ENCODE results near the gene DAW1.
"Not testable (repeated sequence)": the region's sequence is repeated elsewhere in the genome, so short reads cannot be mapped to it uniquely, and the experiment has no call there.

The DAW1 gene

DNA sequence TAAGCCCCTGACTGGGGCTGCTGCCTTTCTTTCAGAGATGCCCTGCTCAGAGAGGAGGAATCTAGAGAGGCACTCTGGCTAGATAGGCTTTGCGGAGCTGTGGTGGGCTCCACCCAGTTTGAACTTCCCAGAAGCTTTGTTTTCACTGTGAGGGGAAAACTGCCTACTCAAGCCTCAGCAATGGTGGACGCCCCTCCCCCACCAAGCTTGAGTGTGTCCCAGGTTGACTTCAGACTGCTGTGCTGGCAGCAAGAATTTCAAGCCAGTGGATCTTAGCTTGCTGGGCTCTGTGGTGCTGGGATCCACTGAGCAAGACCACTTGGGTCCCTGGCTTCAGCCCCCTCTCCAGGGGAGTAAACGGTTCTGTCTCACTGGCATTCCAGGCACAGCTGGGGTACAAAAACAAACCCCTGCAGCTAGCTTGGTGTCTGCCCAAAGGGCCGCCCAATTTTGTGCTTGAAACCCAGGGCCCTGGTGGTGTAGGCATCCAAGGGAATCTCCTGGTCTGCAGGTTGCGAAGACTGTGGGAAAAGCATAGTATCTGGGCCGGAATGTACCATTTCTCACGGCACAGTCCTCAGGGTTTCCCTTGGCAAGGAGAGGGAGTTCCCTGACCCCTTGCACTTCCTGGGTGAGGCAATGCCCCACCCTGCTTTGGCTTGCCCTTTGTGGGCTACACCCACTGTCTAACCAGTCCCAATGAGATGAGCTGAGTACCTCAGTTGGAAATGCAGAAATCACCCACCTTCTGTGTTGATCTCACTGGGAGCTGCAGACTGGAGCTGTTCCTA is 31.9 kb upstream of the DAW1 start:
- H3K4me3 ChIP-seq (ENCODE audit: low read length); H3K9ac ChIP-seq (ENCODE audit: low read length); H3K27me3 ChIP-seq (ENCODE audit: control insufficient read depth, insufficient read depth, low read length); H3K36me3 ChIP-seq (ENCODE audit: control insufficient read depth, insufficient read depth, low read length); H3K9me3 ChIP-seq (ENCODE audit: control insufficient read depth, low read length); H3K4me1 ChIP-seq (ENCODE audit: control insufficient read depth, insufficient read depth, low read length): not testable (repeated sequence)

DNA sequence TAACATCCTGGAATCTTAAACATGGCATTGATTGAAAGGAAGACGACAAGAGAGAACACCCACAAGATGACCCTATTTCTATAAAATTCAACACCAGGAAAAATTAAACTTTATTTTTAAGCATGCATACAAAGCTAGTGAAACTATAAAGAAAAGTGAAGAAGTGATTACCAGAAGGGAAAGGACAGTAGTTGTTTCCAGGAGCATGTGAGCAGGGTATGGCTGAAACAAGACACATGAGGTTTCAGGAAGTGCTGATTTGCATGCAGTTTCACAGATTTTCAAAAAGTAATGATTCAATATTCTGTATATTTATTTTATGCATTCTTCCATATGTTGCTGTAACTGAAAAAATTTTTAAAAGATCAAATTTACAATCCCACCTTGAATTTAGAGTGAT is 24.6 kb upstream of the DAW1 start:
- no peak overlapping the region for H3K4me3 ChIP-seq (ENCODE audit: low read length)
- H3K36me3 ChIP-seq (ENCODE audit: control insufficient read depth, insufficient read depth, low read length): no peaks in the 10 kb centered on the region
- H3K27me3 ChIP-seq (ENCODE audit: control insufficient read depth, insufficient read depth, low read length): no peaks in the 10 kb centered on the region
- H3K4me1 ChIP-seq (ENCODE audit: control insufficient read depth, insufficient read depth, low read length): no peaks in the 10 kb centered on the region
- H3K9ac ChIP-seq (ENCODE audit: low read length): no peak overlapping the region
- H3K9me3 ChIP-seq (ENCODE audit: control insufficient read depth, low read length): no peaks in the 10 kb centered on the region

DNA sequence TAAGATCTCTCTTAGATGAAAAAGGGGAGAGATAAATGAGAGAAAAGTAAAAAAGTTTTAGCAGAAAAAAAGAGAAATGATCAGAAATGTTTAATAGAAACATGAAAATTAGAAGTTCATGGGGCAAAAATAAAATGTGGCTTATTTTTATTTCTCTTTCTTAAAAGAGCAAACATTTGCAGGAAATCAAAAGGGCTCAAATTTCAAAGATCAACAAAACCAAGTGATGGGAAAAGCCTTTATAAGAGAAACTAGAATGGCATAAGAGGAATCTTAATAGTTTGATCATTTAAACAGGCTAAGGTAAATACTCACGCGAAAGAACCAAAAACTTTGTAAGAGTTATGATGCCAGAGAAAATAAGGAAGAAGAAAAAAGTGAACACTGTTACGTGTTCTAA is 23.3 kb upstream of the DAW1 start:
- no peaks in the 10 kb centered on the region for H3K36me3 ChIP-seq (ENCODE audit: control insufficient read depth, insufficient read depth, low read length)
- H3K9ac ChIP-seq (ENCODE audit: low read length): no peak overlapping the region
- no peaks in the 10 kb centered on the region for H3K27me3 ChIP-seq (ENCODE audit: control insufficient read depth, insufficient read depth, low read length)
- H3K9me3 ChIP-seq (ENCODE audit: control insufficient read depth, low read length): no peaks in the 10 kb centered on the region
- no peaks in the 10 kb centered on the region for H3K4me1 ChIP-seq (ENCODE audit: control insufficient read depth, insufficient read depth, low read length)
- H3K4me3 ChIP-seq (ENCODE audit: low read length): no peak overlapping the region

DNA sequence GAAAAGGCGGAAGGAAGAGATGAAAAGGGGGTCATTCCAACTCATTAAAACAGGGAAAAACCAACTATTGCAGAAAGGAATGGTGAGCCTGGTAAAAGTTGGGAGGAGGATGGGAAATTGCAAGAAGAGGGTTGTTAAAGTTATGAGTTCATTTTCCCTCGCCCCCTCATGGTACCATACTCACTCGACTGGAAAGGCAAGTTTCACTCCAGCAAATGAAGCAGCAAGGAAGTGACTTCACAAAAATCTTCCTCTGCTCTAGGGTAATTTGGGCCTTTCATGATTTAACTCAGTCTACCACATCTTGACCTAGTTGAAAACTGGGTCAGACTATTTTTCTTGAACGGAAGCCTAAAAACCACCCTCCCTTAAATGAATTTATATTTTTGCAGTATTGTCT is 22.8 kb upstream of the DAW1 start:
- Histone ChIP-seq H3K4me3 (ENCODE audit: low read length) (no peak overlapping the region), H3K9me3 (ENCODE audit: control insufficient read depth, low read length) (no peaks in the 10 kb centered on the region), H3K4me1 (ENCODE audit: control insufficient read depth, insufficient read depth, low read length) (no peaks in the 10 kb centered on the region), H3K9ac (ENCODE audit: low read length) (no peak overlapping the region), H3K36me3 (ENCODE audit: control insufficient read depth, insufficient read depth, low read length) (no peaks in the 10 kb centered on the region), H3K27me3 (ENCODE audit: control insufficient read depth, insufficient read depth, low read length) (no peaks in the 10 kb centered on the region)

DNA sequence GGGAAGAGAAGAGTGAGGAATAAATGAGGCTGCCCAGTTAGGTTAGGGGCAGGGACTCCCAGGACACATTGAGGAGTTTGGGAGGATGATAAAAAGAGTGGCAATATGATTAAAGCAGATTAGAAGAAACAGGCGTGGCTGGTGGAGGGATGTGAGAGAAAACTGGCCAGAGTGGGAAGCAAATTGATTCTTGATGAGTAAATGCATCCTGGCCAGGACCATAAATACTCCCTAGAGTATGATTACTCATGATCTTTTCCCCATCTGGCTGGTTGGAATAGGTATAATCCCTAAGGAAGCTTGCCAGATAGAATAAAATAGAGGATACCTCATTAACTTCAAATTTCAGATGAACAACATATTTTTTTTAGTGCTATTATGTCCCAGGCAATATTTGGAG is 21.5 kb upstream of the DAW1 start:
- Histone ChIP-seq H3K27me3 (ENCODE audit: control insufficient read depth, insufficient read depth, low read length) (no peaks in the 10 kb centered on the region), H3K9ac (ENCODE audit: low read length) (no peak overlapping the region), H3K9me3 (ENCODE audit: control insufficient read depth, low read length) (no peaks in the 10 kb centered on the region), H3K36me3 (ENCODE audit: control insufficient read depth, insufficient read depth, low read length) (no peaks in the 10 kb centered on the region), H3K4me3 (ENCODE audit: low read length) (no peak overlapping the region), H3K4me1 (ENCODE audit: control insufficient read depth, insufficient read depth, low read length) (no peaks in the 10 kb centered on the region)

DNA sequence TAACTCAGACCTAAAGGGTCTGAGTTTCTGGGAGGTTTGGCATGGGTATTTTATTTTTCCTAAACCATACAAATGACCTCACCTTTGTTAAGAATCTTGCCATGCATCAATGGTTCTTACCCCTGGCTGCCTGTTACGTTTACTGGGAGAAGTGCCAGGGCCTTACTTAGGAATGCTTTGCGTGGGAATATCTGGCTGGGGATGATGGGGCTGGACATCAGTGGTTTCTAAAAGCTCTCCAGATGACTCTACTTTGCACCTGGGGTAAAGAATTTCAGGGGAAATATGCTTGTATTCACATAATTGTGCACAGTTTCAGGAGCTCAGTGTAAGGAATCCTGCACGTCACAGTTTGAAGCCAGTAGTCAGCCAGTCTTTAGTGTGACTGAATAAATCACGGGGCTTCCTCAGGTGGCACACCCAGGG is 18.2 kb upstream of the DAW1 start:
- Histone ChIP-seq H3K36me3 (ENCODE audit: control insufficient read depth, insufficient read depth, low read length) (no peaks in the 10 kb centered on the region), H3K27me3 (ENCODE audit: control insufficient read depth, insufficient read depth, low read length) (no peaks in the 10 kb centered on the region), H3K4me1 (ENCODE audit: control insufficient read depth, insufficient read depth, low read length) (no peaks in the 10 kb centered on the region), H3K9me3 (ENCODE audit: control insufficient read depth, low read length) (no peaks in the 10 kb centered on the region), H3K9ac (ENCODE audit: low read length) (no peak overlapping the region), H3K4me3 (ENCODE audit: low read length) (no peak overlapping the region)

DNA sequence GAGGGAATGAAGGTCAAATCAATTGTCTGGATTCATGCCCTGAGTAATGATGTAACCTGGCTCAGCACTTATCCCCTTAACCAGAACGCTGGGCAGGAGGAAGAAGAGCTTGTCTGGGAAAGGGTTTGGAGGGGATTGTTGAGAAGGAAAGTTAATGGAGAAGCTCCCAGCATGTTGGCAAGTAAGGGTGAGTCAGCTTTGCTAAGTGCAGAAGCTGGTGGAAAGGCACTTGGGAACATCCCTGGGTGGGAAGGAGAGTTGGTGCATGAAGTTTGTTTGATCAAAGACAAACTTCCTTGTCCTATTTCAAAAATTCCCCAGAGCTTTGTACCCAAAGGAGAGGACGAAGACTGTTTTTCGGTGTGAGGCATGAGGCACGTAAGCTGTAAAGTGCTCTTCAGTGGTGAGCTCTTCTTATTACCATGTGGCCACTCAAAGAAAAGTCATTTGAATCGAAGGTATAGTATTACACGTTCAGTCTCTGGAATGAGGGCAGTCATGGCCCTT is 17.6 kb upstream of the DAW1 start:
- Histone ChIP-seq H3K27me3 (ENCODE audit: control insufficient read depth, insufficient read depth, low read length) (no peaks in the 10 kb centered on the region), H3K9ac (ENCODE audit: low read length) (no peak overlapping the region), H3K4me1 (ENCODE audit: control insufficient read depth, insufficient read depth, low read length) (no peaks in the 10 kb centered on the region), H3K4me3 (ENCODE audit: low read length) (no peak overlapping the region), H3K36me3 (ENCODE audit: control insufficient read depth, insufficient read depth, low read length) (no peaks in the 10 kb centered on the region), H3K9me3 (ENCODE audit: control insufficient read depth, low read length) (no peaks in the 10 kb centered on the region)

DNA sequence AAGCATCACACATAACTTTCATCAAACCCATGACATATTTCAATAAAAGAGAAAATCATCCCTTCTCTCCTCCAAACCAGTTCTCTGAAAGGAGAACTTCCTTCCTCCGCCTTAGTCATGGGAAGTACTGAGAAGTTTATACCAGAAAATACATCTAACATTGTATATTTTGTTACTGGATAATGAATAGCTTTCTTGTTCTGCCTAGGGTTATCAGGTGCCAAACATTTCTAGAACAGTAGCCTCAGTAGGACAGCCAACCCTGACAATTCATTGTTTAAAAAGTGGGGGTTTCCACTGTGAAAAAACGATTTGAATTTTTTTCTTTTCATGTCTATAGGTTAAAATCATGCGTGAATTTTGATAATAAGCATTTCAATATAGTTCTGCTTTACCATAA is 16.0 kb upstream of the DAW1 start:
- Histone ChIP-seq H3K9me3 (ENCODE audit: control insufficient read depth, low read length) (no peaks in the 10 kb centered on the region), H3K36me3 (ENCODE audit: control insufficient read depth, insufficient read depth, low read length) (no peaks in the 10 kb centered on the region), H3K27me3 (ENCODE audit: control insufficient read depth, insufficient read depth, low read length) (no peaks in the 10 kb centered on the region), H3K9ac (ENCODE audit: low read length) (no peak overlapping the region), H3K4me3 (ENCODE audit: low read length) (no peak overlapping the region), H3K4me1 (ENCODE audit: control insufficient read depth, insufficient read depth, low read length) (no peaks in the 10 kb centered on the region)

DNA sequence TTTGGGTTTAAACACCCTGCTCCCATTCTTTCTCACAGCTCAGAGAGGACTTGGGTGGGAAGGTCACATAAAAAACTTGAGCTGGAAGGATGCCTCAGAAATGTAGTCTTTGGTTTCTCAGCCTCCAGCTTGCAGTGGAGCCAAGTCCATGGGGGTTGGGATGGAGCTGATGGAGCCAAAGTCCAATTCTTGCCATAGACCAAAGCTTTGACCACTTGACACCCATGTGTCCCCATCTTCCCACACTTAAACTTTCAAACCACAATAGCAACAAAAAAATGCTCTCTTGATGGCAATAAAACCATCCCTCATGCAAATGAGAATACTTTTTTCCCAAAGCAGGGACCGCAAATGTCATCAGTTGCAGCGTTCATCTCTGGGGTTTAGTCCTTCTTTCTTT is 14.7 kb upstream of the DAW1 start:
- H3K36me3 ChIP-seq (ENCODE audit: control insufficient read depth, insufficient read depth, low read length): no peaks in the 10 kb centered on the region
- no peaks in the 10 kb centered on the region for H3K27me3 ChIP-seq (ENCODE audit: control insufficient read depth, insufficient read depth, low read length)
- H3K9me3 ChIP-seq (ENCODE audit: control insufficient read depth, low read length): no peaks in the 10 kb centered on the region
- no peaks in the 10 kb centered on the region for H3K4me1 ChIP-seq (ENCODE audit: control insufficient read depth, insufficient read depth, low read length)
- no peak overlapping the region for H3K4me3 ChIP-seq (ENCODE audit: low read length)
- no peak overlapping the region for H3K9ac ChIP-seq (ENCODE audit: low read length)

DNA sequence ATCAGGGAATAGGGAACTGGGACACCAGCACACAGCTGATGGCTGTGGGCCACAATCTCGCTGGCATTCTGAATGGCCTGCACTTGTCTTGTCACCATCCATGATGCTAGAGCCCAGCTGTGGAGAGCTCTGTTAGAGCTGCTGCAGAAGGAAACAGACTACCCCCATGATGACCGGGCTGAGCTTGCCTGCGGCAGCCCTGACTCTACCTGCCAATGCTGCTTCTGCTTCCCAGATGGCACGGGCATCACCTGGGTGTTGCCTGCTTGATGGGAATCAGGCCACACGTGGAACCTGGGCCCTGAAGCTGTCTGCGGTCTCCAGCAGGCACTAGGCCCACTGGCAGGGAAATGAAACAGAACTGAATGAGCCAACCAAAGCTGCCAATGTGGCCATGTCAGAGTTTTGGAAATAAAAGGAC is 11.2 kb upstream of the DAW1 start:
- Histone ChIP-seq H3K4me3 (ENCODE audit: low read length) (no peak overlapping the region), H3K9ac (ENCODE audit: low read length) (no peak overlapping the region), H3K36me3 (ENCODE audit: control insufficient read depth, insufficient read depth, low read length) (no peaks in the 10 kb centered on the region), H3K27me3 (ENCODE audit: control insufficient read depth, insufficient read depth, low read length) (no peaks in the 10 kb centered on the region), H3K9me3 (ENCODE audit: control insufficient read depth, low read length) (no peaks in the 10 kb centered on the region), H3K4me1 (ENCODE audit: control insufficient read depth, insufficient read depth, low read length) (no peaks in the 10 kb centered on the region)

DNA sequence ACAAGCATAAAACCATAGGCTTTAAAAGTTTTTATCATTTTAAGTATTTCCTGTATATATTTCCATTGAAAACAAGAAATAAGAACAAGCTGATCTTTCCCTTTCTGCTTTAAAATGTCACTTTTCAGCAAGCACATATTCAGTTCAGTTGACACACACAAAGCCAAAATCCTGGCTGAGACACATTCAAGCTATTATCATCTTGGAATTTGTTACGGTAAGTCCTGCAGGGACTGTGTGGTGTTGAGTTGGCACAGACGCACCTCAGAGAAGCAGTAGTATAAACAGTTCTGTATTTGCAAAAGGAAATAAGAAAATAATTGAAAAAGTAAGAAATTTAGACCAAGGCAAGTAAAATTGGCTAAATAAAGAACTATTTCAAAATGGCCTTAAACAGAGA is 10.4 kb upstream of the DAW1 start:
- Histone ChIP-seq H3K4me1 (ENCODE audit: control insufficient read depth, insufficient read depth, low read length) (no peaks in the 10 kb centered on the region), H3K4me3 (ENCODE audit: low read length) (no peak overlapping the region), H3K9me3 (ENCODE audit: control insufficient read depth, low read length) (no peaks in the 10 kb centered on the region), H3K36me3 (ENCODE audit: control insufficient read depth, insufficient read depth, low read length) (no peaks in the 10 kb centered on the region), H3K27me3 (ENCODE audit: control insufficient read depth, insufficient read depth, low read length) (no peaks in the 10 kb centered on the region), H3K9ac (ENCODE audit: low read length) (no peak overlapping the region)

DNA sequence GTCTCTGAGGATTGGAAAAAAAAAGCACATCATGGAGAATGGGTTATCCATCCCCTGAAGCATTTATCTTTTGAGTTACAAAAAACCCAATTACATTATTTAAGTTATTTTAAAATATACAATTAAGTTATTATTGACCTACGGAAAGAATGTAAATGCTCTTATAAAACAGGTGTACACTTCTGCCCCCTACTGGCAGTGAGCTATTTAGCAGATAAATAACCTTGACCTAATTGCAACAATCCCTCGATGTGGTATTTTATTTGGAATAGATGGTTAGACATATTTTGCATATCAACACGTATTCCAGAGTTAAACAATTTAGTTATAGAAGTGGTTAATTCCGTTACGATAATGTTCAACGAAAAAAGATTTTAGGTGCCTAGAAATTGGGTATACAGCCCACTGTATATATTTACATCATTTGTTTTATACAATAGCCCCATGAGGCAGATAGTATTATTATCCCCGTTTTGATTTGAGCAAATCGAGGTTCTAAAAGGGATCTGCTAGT is 9.1 kb upstream of the DAW1 start:
- Histone ChIP-seq H3K9me3 (ENCODE audit: control insufficient read depth, low read length) (no peaks in the 10 kb centered on the region), H3K9ac (ENCODE audit: low read length) (no peak overlapping the region), H3K4me3 (ENCODE audit: low read length) (no peak overlapping the region), H3K4me1 (ENCODE audit: control insufficient read depth, insufficient read depth, low read length) (no peaks in the 10 kb centered on the region), H3K27me3 (ENCODE audit: control insufficient read depth, insufficient read depth, low read length) (no peaks in the 10 kb centered on the region), H3K36me3 (ENCODE audit: control insufficient read depth, insufficient read depth, low read length) (no peaks in the 10 kb centered on the region)

Measured in mucosa of stomach (tissue), 1 donor.